ENCODE results near the gene C1orf141. TPM values are rescaled to one million over a fixed set of nuclear protein-coding genes. Genes with fewer than 3 reads are reported as not detected.

C1orf141 gene
- total RNA-seq (2022; extraction: Qiagen RNA extraction) = not detected in 5 replicates

DNA sequence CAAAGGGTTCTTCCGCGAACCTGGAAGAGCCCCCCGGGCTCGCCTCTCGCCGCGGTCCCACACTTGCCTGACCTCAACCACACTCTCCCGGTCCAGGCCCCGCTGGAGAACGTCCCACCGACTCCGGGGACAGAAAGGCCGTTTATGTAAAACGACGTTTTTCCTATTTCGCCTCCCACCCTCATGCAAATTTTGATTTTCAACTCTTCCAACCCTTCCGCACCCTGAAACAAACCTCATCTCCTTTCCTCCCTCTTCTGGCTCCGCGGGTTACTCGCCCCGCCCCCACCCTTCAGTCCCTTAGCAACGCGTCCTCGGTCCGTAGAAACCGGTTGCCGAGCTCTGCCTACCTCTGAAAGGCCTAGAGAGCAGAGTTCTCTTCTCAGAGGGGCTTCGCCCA is at the start of gene C1orf141:
Gene C1orf141, minus strand, starts transcription at position 276 of the 400 bp plus-strand sequence. CDS start 7,730 bp downstream, outside the sequence.

DNA sequence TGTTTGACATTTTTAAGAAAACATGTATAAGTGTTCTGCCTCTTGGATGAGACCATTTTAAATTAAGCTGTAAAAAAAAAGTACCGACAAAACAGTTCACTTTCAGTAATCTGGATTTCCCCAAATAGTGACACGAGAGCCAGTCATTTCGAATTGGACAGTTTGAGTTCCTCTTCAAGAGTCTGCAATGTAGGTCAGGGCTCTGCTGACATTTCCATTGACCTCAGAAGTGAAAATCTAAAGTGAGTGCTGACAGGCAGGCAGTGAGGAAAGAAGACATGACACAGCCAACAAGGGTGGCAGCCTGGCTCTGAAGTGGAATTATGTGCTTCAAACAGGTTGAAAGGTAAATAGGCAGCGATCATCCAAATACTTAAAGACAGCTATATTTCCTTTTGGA is 31.4 kb upstream of the C1orf141 start, which contains the start of gene IL23R:
Gene IL23R, plus strand, starts transcription at position 259 of the 400 bp plus-strand sequence. CDS start 1,667 bp downstream, outside the sequence.

DNA sequence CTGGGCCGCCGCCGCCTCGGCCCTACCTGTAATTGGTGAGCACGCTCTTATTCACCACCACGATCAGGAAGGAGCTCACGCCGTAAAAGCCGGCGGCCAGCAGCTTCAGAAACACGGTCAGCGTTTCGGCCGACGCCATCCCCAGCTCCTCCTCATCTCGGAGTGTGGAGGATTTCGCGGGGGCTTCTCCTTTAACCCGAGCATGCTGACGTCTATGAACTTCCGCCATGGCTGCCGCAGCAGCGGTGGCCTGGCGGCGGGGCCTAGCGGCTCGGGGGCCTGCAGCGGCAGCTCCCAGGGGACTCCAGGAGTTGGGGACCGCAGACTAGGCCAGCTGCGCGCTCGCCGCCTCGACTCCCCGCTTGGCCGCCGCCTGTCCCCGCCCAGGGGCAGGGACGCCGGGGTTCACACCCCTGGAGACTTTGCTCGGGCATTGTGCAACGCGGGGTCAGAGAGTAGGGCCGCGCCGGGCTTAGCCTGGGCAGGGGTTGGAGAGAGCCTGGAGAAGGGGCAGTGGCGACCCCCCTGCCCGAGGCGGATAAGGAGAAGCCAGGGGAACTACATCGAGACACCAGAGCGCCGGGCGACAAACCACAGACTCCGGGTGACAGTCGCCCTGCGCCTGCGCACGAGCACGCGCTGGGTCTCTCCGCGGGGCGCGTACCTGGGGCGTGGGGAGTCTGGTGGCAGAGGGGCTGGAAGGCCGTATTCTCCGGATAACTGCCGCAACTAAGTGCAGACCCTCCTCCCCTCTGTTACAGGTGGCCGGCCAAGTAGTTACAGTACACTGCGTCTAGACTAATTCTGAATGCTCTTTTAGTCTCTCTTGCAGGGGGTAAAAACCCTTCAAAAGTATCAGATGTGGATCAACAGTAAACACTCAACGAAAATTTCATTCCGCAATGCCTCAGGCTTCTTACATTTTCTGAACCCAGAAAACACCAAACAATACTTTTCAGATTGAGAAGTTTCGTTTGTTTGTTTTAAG is 80.7 kb downstream of the C1orf141 start, which contains the start of gene SLC35D1:
Gene SLC35D1, minus strand, starts transcription at position 364 of the 988 bp plus-strand sequence. Its CDS starts 135 bp downstream, at position 229.

Other genes starting within 250 kb of the C1orf141 start
- gene DNAI4, start 210.1 kb downstream of the C1orf141 start, total RNA-seq (2022; extraction: Qiagen RNA extraction) = 0.17 to 3.0 TPM (median 1.1 TPM) in 5 replicates
- 7.8 to 13.2 TPM (median 9.9 TPM) in 5 replicates for gene MIER1, start 210.0 kb downstream of the C1orf141 start, total RNA-seq (2022; extraction: Qiagen RNA extraction)
- gene SLC35D1, start 80.8 kb downstream of the C1orf141 start, total RNA-seq (2022; extraction: Qiagen RNA extraction) = 7.0 to 10.3 TPM (median 7.6 TPM) in 5 replicates
- gene IL23R, start 31.5 kb upstream of the C1orf141 start, total RNA-seq (2022; extraction: Qiagen RNA extraction) = not detected in 5 replicates
- 0.08 to 0.20 TPM (median 0.12 TPM) in 5 replicates for gene IL12RB2, start 172.9 kb upstream of the C1orf141 start, total RNA-seq (2022; extraction: Qiagen RNA extraction)